Esophagus squamous epithelium (tissue), 5 donors: ENCODE results near the gene CPED1. TPM values are rescaled to one million over a fixed set of nuclear protein-coding genes. Genes with fewer than 3 reads are reported as not detected.

Experiments used
- DNase-seq: peaks from one replicate; lab custom pipeline; 2025; lab: John Stamatoyannopoulos, UW
- H3K27ac ChIP-seq, 4 donors: fragments of 200-600 bp; sonication (generic); one replicate each; pipeline ENCODE4 v1.5.1; 2016 to 2019; ENCODE audit warnings: mild to moderate bottlenecking in 1 of 4
- H3K27me3 ChIP-seq, 4 donors: fragments of 200-600 bp; sonication (generic); 1 replicate in 3 of 4; 2 replicates in 1 of 4; pipeline versions ENCODE4 v1.5.1 to v1.6.0; 2017 to 2021; ENCODE audit warnings: antibody characterized with exemption in 1 of 4
- H3K36me3 ChIP-seq, 3 donors: fragments of 200-600 bp; sonication (generic); one replicate each; pipeline ENCODE4 v1.5.1; 2016 to 2019
- H3K4me1 ChIP-seq, 3 donors: fragments of 200-600 bp; sonication (generic); one replicate each; pipeline ENCODE4 v1.5.1; 2017 to 2019
- H3K4me3 ChIP-seq, 4 donors: fragments of 200-600 bp; sonication (generic); 1 replicate in 3 of 4; 2 replicates in 1 of 4; pipeline ENCODE4 v1.5.1; 2016 to 2019; ENCODE audit warnings: mild to moderate bottlenecking in 2 of 4, moderate library complexity in 1 of 4
- H3K9me3 ChIP-seq, 3 donors: fragments of 200-600 bp; sonication (generic); one replicate each; pipeline ENCODE4 v1.5.1; 2016 to 2019
- CTCF ChIP-seq, 6 experiments: fragments of 450-650 bp in 4 of 6; fragments of 200-600 bp in 2 of 6; sonication (generic) in 2 of 6; IDR thresholded peaks; one replicate each; pipeline ENCODE4 v1.5.1; 2016 to 2019; ENCODE audit warnings: antibody characterized with exemption in 6 of 6, mild to moderate bottlenecking in 4 of 6, moderate library complexity in 4 of 6
- POLR2A ChIP-seq, 4 donors: fragments of 450-650 bp; IDR thresholded peaks; one replicate each; pipeline ENCODE4 v1.6.1; 2017; ENCODE audit warnings: antibody characterized with exemption in 4 of 4, mild to moderate bottlenecking in 4 of 4, moderate library complexity in 3 of 4
- WGBS, 2 donors: methylation state at CpG; one replicate each; pipeline ENCODE4 v1.1.5; 2018; 5-methylcytosine and 5-hydroxymethylcytosine counted together
- intact Hi-C: fragments of 100-400 bp; cut with DNase I; formaldehyde crosslinking; loops from one replicate; pipeline ENCODE4 v1.15.0; 2022
- total RNA-seq, 4 donors: library from RNA; depleted of rRNA; stranded (reverse); fragments of >200 nt; gene quantifications; one replicate each; pipeline ENCODE4 v1.1.0, GENCODE V29; 2016
- donor health status: DM: yes; HTN: yes; CAD: no.

Gene CPED1
- total RNA-seq, 4 donors from 2014 or later: 0.61 to 6.3 (median 2.3) TPM

GRCh38 chr7:121169469-121169868 is 181.0 kb downstream of the CPED1 start:
- intact Hi-C loops: no loop called here
- TF ChIP-seq CTCF (IDR thresholded peaks at IDR 0.05) (no peak), POLR2A (IDR thresholded peaks at IDR 0.05) (no peak)
- Histone ChIP-seq H3K9me3 (no peaks in the 10 kb centered on the region), H3K4me3 (no peak overlapping the region), H3K27ac (no peak overlapping the region), H3K4me1 (no peaks in the 10 kb centered on the region), H3K27me3 (no peaks in the 10 kb centered on the region), H3K36me3 (no peaks in the 10 kb centered on the region)
- no peak for DNase-seq
- 71 to 72% methylated on average over 2 of the region's 2 CpGs for WGBS, 2 donors

GRCh38 chr7:121172484-121172883 is 184.0 kb downstream of the CPED1 start:
- Histone ChIP-seq H3K4me3 (no peak overlapping the region), H3K4me1 (no peaks in the 10 kb centered on the region), H3K27me3 (no peaks in the 10 kb centered on the region), H3K9me3 (no peaks in the 10 kb centered on the region), H3K27ac (no peak overlapping the region), H3K36me3 (no peaks in the 10 kb centered on the region)
- 77% methylated on average over 1 of the region's 1 CpG for WGBS, 2 donors
- intact Hi-C loops: no loop called here
- TF ChIP-seq POLR2A (IDR thresholded peaks at IDR 0.05): no peak
- no peak for TF ChIP-seq CTCF (IDR thresholded peaks at IDR 0.05)
- no peak for DNase-seq

- H3K27me3 ChIP-seq: no peaks in the 10 kb centered on the region
- DNase-seq: no peak
- intact Hi-C loops: no loop called here
- H3K4me1 ChIP-seq: no peaks in the 10 kb centered on the region
- WGBS, 2 donors: 67 to 71% methylated on average over 5 of the region's 5 CpGs
- H3K4me3 ChIP-seq: no peak overlapping the region
- TF ChIP-seq POLR2A (IDR thresholded peaks at IDR 0.05): no peak
- no peak for TF ChIP-seq CTCF (IDR thresholded peaks at IDR 0.05)
- no peak overlapping the region for H3K27ac ChIP-seq
- no peaks in the 10 kb centered on the region for H3K36me3 ChIP-seq
- no peaks in the 10 kb centered on the region for H3K9me3 ChIP-seq
These were observed 187.3 kb downstream of the CPED1 start for GRCh38 chr7:121175826-121176225.

- DNase-seq: no peak
- TF ChIP-seq POLR2A (IDR thresholded peaks at IDR 0.05): no peak
- no peak for TF ChIP-seq CTCF (IDR thresholded peaks at IDR 0.05)
- Histone ChIP-seq H3K27me3 (no peaks in the 10 kb centered on the region), H3K27ac (no peak overlapping the region), H3K36me3 (no peaks in the 10 kb centered on the region), H3K9me3 (no peaks in the 10 kb centered on the region), H3K4me1 (no peaks in the 10 kb centered on the region), H3K4me3 (no peak overlapping the region)
- intact Hi-C loops: no loop called here
- 72 to 86% methylated on average over 3 of the region's 3 CpGs for WGBS, 2 donors
These were observed 189.9 kb downstream of the CPED1 start for GRCh38 chr7:121178452-121178851.

GRCh38 chr7:121178869-121179497 is 190.5 kb downstream of the CPED1 start:
- Histone ChIP-seq H3K9me3 (no peaks in the 10 kb centered on the region), H3K27ac (no peak overlapping the region), H3K4me3 (no peak overlapping the region), H3K4me1 (no peaks in the 10 kb centered on the region), H3K36me3 (no peaks in the 10 kb centered on the region), H3K27me3 (no peaks in the 10 kb centered on the region)
- intact Hi-C loops: no loop called here
- TF ChIP-seq CTCF (IDR thresholded peaks at IDR 0.05) (no peak), POLR2A (IDR thresholded peaks at IDR 0.05) (no peak)
- DNase-seq: no peak
- 55 to 67% methylated on average over 2 of the region's 2 CpGs for WGBS, 2 donors
